K562 treated with DMSO at 1 percent for 24 hours (cell line): ENCODE measurements around the gene DNMT1. TPM values are rescaled to one million over a fixed set of nuclear protein-coding genes. Genes with fewer than 3 reads are reported as not detected.

Experiments
- total RNA-seq: library from RNA; unstranded; fragments of 300-600 nt; gene quantifications from 2 replicates; pipeline ENCODE4 v1.2.3, GENCODE V29; 2022; ENCODE audit warnings: low read depth; ENCODE audit not compliant: insufficient read depth

DNMT1 gene
- total RNA-seq: 170 and 174 TPM in 2 replicates

DNA sequence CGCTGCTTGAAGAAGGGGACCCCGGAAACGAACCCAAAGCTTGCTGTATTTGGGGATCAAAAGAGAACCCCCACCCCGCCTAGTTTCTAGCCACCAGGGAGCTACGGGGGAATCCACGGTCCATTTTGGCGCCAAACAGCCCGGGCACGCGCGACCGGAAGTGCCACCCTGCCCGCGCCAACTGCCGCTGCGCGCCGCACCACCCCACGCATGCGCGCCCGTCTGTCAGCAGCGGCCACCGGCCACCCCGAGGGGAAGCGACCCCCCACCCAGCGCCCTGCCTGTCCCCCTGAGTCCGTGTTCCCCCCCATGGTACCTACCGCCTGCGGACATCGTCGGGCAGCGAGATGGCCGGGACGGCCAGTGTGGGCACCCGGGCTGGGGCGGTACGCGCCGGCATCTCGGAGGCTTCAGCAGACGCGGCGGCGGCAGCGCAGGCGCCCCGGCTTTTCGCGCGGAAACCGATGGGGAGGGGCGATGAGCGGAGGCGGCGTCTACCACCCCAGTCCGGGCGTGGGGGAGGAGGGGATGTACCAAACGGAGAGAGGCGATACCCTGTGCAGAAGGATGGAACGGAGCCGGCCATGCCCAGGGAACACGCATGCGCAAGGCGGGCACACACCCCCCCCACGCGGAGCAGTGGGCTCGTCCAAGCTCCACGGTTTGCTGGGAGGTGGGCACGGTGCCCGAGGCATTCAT, at the start of gene DNMT1:
Gene DNMT1, minus strand, starts transcription at position 454 of the 699 bp plus-strand sequence. Its CDS starts 54 bp downstream, at position 400.

DNA sequence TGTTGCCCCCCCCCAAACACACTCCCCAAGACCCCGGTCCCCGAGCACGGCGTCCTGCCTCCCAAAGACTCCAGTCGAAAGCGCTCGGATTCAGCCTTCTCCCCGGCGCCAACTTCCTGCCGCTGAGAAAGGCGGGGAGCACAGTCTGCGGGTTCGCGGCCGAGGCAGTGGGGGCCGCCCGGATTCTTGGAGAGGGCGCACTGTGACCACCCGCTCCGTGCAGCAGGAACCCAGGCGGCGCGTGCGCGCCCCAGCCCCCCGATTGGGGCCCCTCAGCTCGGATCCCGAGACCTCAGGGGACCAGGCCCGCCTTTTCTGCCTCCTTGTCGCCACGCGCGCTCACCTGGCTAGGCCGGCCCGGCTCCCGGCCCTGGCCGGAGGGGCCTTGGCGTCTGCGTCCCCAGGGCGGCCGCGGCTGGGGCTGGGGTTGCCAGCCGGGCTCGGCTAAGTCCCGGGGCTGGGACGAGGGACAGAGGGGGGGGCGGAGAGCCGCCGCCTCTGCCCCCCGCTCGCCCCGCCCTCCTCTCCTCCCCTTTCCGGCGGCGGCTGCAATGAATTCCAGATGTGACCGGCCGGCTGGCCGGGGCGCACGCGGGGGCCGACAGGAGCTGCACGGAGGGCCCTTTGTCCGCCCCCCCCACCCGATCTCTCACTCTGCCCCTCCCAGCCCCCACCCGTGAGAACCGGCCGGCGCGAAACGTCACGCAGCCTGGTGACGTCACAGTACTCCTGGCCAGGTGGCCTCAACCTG, 36.3 kb upstream of the DNMT1 start, which contains the start of gene S1PR2:
Gene S1PR2, minus strand, starts transcription at position 471 of the 751 bp plus-strand sequence. CDS start 6,426 bp downstream, outside the sequence.

DNA sequence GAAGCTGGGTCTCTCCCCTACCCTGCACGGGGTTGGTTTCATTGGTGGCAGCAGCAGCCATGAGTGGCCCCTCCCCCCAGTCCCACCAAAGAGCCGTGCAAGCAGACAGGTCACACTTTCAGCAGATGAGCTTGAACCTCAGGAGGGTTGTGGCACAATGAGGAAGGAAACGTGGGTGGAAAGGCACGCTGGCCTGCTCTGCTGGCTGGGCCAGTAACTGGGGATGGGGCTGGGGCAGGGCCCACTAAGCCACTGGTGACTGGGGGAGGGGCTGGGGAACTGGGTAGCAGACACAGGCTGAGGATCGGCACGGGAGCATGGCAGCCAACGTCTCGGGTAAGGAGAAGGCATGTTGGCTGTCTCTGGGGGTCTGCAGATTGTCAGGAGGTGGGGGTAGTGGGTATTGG, 83.3 kb downstream of the DNMT1 start, which contains the start of gene P2RY11:
Gene P2RY11, plus strand, starts transcription at position 289 of the 407 bp plus-strand sequence. Its CDS starts 29 bp downstream, at position 318.

DNA sequence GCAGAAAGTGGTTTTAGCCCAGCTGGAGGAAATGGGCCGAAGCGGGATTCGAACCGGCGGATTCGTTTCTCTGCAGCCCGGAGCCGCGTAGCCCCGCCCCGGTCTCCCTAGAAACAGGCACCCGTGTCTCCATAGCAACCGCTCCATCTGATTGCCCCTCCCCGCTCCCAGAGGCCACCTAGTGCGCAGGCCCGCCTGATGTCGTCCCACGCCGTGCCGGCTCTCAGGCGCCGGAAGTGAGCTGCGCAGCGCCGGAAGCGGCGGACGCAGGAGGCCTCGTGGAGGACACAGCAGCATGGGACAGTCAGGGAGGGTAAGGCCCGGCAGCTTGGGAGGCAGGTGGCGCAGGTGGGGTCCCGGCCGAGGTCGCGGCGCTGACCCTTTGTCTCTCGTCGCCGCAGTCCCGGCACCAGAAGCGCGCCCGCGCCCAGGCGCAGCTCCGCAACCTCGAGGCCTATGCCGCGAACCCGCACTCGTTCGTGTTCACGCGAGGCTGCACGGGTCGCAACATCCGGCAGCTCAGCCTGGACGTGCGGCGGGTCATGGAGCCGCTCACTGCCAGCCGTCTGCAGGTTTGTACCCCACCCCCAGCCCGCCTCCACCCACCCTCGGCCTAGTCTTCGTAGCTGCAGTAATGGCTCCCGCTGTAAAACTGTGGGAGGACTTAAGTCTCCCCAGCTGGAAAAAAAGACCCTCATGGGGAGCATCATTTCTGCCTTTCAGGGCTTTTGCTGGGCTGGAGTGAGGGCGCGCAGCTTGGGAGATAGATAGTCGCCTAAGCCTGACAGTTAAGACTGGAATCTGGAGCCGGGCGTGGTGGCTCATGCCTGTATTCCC, 88.4 kb downstream of the DNMT1 start, which contains the start of gene PPAN:
Gene PPAN, plus strand, starts transcription at position 263 of the 837 bp plus-strand sequence. Its CDS starts 33 bp downstream, at position 296.

DNA sequence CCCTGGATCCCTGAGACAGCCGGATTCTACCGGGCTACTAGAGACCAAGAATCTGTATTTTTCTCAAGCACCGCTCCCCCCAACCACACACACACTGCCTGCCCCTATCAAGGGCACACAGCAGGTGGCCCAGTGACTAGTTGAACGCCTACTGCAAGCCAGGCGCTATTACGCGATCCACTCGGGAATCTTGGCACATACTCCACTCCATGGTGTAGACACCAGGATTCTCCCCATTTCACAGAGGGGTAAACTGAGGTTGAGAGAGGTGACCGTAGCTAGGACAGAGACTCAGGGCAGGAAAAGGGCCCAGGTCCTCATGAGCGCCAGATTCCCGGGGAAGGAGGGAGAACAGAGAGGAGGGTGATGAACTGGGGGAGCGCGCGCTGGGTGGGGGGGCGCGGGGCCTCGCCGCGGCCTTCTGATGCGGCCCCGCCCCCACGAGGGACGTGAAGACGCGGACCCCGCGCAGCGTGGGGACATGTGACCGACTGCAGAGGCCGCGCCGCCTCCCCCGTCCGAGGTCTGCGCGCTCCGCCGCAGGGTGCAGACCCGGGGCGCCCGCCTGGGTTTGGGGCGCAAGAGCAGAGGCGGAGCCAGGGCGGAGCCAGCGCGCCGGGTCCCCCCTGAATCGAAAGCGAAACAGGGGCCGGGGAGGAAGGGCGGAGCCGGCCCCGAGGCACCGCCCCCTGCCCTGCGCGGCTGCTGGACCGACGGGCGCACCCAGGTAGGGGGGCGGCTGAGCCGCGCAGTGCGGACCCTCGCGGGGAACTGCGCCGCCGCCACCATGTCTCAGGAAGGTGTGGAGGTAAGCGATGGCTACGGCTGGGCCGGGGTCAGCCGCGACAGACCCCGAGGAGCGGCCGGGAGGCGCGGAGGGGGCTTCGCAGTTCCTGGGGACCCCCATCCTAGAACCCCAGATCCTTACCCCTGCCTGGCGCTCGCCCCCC, 108.8 kb downstream of the DNMT1 start, which contains the start of gene SHFL:
Gene SHFL, plus strand, starts transcription at position 677 of the 950 bp plus-strand sequence. Its CDS starts 111 bp downstream, at position 788.

Other genes starting within 250 kb of the DNMT1 start
- not detected in 2 replicates for gene COL5A3, start 184.4 kb downstream of the DNMT1 start, total RNA-seq
- gene RDH8, start 181.5 kb downstream of the DNMT1 start, total RNA-seq: not detected in 2 replicates
- 28.1 and 30.5 TPM in 2 replicates for gene SHFL, start 108.6 kb downstream of the DNMT1 start, total RNA-seq
- 0.24 and 2.3 TPM in 2 replicates for gene ANGPTL6, start 92.3 kb downstream of the DNMT1 start, total RNA-seq
- gene PPAN, start 88.6 kb downstream of the DNMT1 start, total RNA-seq: 30.8 and 36.2 TPM in 2 replicates
- 7.5 and 7.7 TPM in 2 replicates for gene P2RY11, start 83.3 kb downstream of the DNMT1 start, total RNA-seq
- 382 and 411 TPM in 2 replicates for gene EIF3G, start 75.1 kb downstream of the DNMT1 start, total RNA-seq
- gene S1PR2, start 36.4 kb upstream of the DNMT1 start, total RNA-seq: 2.0 and 2.9 TPM in 2 replicates
- gene MRPL4, start 57.3 kb upstream of the DNMT1 start, total RNA-seq: 140 and 159 TPM in 2 replicates
- 174 and 177 TPM in 2 replicates for gene ICAM1, start 76.2 kb upstream of the DNMT1 start, total RNA-seq
- 107 and 108 TPM in 2 replicates for gene ICAM4, start 92.0 kb upstream of the DNMT1 start, total RNA-seq
- 28.4 and 31.1 TPM in 2 replicates for gene ICAM5, start 95.0 kb upstream of the DNMT1 start, total RNA-seq
- 5.2 and 5.9 TPM in 2 replicates for gene ZGLP1, start 114.9 kb upstream of the DNMT1 start, total RNA-seq
- 44.7 and 46.0 TPM in 2 replicates for gene FDX2, start 121.1 kb upstream of the DNMT1 start, total RNA-seq
- 86.7 and 87.5 TPM in 2 replicates for gene RAVER1, start 138.6 kb upstream of the DNMT1 start, total RNA-seq
- gene ICAM3, start 144.7 kb upstream of the DNMT1 start, total RNA-seq: 7.8 and 11.4 TPM in 2 replicates
- gene TYK2, start 185.6 kb upstream of the DNMT1 start, total RNA-seq: 147 and 169 TPM in 2 replicates
- gene CDC37, start 208.6 kb upstream of the DNMT1 start, total RNA-seq: 291 and 297 TPM in 2 replicates
- gene PDE4A, start 225.6 kb upstream of the DNMT1 start, total RNA-seq: 18.6 and 20.1 TPM in 2 replicates